GM18499 (cell line): Measurements from ENCODE around the gene TNFAIP8L2.
A peak's percentile ranks its signal among the peaks of the same experiment; 100 is the strongest.

Experiments
- ATAC-seq: cut with Tn5 transposase; IDR thresholded peaks from one replicate; pipeline ENCODE4 v1.9.1; 2021; ENCODE audit warnings: moderate number of reproducible peaks; ENCODE audit not compliant: insufficient read depth, unreplicated experiment

TNFAIP8L2 gene

DNA sequence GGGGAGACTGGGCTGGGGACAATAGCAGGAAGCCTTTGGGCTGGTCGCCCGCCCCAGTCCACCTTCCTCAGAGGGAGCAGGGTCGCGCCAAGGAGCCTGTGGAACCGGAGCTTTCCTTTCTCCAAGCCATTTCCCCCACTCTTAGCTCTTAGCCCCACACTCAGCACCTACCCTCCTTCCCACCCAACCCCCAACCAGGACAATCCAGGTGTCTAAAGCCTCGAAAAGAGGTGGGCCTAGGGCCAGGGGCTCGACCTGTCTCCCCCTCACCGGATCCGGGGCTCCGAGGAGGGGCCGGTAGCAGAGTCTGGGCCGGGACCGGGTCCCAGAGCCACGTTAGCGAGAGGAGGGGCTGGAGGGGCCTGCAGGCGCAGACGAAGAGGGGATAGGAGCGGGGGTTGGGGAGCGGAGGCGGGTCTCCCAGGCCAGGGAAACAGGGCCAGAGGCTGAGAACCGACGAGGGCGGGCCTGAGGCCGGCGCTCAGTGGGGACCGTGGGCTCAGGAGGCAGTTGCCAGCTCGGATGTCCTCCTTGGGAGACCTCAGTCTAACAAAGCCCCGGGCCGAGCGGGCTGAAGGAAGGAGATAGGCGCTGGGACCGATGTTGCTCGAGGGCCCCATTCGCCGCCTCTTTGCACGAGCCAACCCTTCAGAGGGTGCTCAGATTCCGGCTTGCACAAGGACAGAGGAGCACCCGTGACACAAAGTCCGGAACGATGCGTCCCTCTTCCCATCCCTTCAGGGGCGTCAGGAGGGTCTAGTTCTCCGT lies 11.0 kb upstream of the TNFAIP8L2 start:
- ATAC-seq, result no peak

DNA sequence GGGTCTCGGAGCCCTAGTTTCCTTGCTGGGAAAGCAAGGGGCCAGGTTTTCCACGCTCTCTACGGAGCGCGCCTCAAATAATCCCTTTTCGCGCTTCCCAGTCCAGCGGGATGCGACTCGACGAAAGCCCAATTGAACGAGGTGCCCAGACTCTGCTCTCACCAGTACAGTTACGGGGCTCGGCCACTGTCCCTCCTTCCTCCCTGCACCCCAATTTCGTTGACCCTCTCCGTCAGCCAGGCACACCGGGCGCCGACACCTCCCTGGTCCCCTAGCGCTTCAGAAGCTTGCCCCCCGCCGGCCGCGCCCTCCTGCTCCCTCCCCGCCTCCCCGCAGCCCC lies 10.4 kb upstream of the TNFAIP8L2 start:
- no peak for ATAC-seq

DNA sequence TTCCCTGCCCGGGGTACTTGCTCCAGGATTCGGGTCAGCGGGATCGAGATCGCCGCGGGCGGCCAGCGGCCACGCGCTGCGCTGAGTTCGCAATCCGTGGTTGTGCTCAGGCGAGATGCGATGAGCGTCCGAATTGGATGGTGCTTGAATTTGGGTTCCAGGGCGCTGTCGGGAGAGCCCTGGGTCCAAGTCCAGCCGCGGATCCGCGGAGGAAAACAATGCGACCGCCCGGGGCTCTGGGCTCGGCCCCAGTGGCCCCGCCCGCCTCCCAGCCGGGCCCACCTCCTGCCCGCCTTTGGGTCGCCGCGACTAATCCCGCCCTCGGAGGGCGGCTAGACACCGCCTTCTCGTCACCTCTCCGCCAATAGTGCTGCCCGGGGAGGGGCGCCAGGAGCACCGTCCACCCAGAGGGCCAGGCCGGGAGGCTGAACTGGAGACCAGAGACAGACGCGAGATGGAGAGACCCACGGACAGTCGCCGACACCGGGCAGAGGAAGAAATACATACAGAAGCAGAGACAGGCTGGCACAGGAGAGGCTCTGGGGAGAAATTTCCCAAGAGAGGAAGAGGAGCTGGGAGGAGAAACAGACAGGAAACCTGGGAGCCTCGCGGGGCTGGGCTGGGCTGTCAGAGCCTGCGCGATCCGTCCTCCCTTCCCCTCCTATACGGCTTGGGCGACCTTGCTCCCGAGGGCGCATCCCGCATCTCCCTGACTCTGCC lies 9.9 kb upstream of the TNFAIP8L2 start, which contains the start of gene SEMA6C:
TSS of gene SEMA6C (minus strand) at position 220 of the 720 bp plus-strand sequence. CDS start 4,010 bp downstream, outside the sequence.
- peak; percentile 68 for ATAC-seq

DNA sequence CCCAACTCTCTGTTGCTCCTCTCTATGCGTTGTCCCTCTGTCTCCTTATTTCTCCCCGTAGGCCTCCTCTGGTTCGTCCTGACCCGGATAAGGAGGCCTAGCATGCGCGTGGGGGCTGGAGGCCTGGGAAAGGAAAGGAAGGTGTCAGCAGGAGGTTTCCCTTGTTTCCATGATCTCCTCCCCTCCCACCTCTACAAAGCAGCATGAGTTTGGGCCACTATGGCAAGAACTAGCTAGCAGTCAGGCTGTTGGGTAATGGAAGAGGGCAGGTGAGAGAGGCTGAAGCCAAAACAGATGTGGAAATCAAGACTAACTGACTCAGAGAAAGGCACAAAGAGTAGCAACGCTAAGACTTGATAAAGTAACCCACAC lies 9.3 kb upstream of the TNFAIP8L2 start:
- ATAC-seq, result no peak

DNA sequence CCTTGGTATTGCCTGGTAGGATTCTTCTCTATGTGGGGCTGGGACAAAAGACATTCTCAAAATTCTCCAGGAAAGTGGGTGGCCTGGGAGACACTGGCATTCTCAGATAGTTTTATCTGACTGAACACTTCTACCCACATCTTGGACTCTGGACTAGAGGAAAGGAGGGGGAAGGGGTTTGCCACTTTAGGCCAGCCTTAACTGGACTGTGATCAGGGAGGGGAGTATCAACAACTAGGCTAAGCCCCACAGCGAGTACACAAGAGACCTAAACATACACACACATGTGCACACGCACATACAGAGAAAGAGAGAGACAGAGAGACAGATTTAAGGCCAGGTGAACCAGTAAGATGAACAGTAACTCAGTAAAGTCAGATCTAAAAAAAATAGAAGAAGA lies 8.8 kb upstream of the TNFAIP8L2 start:
- no peak for ATAC-seq

DNA sequence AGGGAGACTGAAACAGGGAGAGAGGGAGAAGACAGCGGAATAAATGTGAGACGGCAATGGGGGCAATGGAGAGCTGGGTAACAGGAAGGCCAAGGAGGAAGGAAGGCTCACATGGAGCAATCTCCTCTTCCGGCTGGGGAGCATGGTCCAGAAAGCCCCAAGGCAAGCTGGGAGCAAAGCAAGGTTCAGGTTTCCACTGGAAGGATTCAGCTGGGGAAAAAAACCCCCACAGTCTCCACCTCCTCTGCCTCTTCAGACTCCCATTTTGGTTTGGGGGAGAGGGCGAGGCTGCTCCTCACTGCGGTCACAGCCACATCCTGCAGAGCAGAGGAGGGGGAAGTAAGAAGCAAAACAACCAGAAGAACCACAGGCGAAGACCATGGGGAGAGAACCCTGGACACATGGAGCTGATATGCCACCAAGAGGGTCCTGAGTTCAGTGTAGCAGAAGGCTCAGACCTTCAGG lies 650 bp downstream of the TNFAIP8L2 start:
- no peak for ATAC-seq

DNA sequence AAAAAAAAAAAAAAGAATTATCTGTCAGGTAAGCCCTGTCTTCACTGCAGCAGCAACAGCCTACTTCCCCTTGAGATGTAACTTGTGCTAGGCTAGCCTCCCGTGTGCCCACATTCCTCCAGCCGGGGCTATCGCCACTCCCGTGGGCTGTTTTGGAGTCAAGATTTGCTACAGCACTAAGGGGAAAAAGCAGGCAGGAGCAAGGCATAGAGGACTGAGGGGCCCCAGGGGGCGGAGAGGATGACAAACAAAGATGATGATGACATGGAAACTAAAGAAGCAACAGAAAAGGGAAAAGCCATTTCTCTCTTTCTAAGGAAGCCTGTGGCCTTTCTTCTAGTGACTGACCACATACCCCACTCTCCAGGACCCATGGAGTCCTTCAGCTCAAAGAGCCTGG lies 1.9 kb downstream of the TNFAIP8L2 start:
- no peak for ATAC-seq

DNA sequence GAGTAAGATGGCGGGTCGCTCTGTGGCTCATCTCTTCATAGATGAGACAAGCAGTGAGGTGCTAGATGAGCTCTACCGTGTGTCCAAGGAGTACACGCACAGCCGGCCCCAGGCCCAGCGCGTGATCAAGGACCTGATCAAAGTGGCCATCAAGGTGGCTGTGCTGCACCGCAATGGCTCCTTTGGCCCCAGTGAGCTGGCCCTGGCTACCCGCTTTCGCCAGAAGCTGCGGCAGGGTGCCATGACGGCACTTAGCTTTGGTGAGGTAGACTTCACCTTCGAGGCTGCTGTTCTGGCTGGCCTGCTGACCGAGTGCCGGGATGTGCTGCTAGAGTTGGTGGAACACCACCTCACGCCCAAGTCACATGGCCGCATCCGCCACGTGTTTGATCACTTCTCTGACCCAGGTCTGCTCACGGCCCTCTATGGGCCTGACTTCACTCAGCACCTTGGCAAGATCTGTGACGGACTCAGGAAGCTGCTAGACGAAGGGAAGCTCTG lies 2.4 kb downstream of the TNFAIP8L2 start:
- no peak for ATAC-seq

DNA sequence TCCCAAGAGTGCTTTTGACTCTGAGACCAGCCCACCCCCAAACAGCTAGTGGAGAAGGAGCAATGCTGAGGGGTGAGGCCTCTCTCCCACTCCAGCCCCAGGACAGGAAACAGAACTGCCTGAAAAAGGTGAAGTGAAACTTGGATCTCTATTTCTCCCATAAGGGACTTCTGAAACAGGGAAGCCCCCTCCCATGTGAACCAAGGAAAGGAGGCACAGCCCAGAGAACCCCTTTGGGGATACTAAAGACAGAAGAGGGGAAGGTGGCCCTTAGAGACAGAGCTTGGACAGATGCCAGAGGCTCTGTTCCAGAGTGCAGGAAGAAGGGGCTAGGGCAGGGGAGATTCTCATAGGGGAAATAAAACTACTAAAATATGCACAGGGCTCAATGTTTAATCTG lies 2.9 kb downstream of the TNFAIP8L2 start:
- ATAC-seq, result no peak

DNA sequence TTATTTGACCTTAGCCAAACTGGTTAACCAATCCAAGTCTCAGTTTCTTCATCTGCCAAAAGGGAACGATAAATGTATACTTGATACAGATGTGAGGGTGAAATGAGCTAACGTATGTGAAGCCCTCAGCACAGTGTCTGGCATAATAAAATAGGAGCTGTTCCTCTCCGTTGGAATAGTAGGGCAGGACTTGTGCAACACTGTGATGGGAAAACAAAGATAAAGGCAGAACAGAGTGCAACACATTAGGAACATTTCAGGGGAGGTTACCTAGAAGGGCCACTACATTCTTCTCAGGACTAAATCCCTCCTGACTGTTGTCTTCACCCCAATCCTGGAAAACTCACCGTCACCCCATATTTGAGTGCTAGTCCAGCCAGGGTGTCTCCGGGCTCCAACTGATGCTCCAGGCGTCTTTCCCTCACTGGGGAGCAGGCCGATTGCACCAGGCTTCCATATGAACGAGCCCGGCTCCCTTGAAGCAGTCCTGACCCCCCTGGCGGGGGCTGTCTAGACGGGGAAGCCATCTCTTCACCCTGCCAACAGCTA lies 8.4 kb downstream of the TNFAIP8L2 start:
- no peak for ATAC-seq

DNA sequence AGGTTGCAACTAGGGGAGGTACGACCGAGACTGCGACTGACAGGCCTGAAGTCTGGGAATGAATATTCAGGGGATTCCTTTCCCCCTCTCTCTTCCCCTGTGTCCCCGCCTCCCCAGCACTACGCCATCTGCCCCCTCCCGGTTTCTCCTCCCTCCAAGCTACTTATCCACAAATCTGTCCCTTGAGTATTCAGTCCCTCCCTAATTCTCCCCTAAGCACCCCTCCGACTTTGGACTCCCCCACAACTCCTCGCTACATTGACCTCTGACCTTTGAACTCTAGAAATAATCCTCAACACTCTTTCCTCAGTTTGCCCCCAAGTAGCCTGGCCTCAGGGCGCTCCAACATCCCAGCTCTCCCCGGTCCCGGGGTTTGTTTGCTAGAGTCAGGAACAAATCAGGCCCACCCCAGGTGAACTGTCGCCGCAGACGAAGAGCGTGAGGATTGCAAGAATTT lies 8.9 kb downstream of the TNFAIP8L2 start:
- ATAC-seq, result no peak

DNA sequence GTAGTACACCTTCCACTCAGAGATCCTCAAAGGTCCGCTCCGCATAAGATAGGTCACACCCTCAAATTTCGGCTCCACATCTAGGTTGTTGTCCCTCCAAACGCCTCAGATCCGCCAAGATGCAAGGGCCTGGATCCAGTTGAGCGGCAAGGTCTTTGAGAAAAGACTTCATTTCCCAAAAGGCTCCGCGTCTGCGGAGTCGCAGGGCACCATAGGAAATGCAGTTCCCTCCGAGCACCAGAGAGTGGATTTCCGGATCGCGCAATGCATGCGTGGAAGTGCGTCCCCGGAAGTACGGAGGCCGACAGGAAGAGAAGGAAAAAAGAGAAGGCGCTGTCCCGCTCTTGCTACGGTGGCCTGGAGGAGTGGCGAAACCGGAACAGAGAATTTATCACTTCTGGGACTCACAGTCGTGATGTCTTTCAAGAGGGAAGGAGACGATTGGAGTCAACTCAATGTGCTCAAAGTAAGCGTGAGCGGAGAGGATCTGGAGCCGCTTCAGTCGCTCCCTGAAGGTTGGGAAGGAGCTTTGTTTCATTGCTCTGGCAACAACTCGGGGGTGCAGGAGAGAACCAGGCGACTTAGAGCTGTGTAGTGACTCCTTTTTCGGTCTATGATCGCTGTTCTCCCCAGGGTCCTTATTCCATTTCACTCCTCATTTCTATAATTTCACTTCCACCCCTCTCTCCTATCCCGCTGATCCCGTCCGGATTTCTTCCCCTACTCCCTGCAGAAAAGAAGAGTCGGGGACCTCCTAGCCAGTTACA lies 9.5 kb downstream of the TNFAIP8L2 start, which contains the start of the genes LYSMD1 and SCNM1:
TSS of gene LYSMD1 (minus strand) at position 165 of the 767 bp plus-strand sequence. CDS start 644 bp downstream, outside the sequence.
TSS of gene SCNM1 (plus strand) at position 407 of the 767 bp plus-strand sequence. CDS start at position 416, 9 bp downstream.
- peak; percentile 79 for ATAC-seq

DNA sequence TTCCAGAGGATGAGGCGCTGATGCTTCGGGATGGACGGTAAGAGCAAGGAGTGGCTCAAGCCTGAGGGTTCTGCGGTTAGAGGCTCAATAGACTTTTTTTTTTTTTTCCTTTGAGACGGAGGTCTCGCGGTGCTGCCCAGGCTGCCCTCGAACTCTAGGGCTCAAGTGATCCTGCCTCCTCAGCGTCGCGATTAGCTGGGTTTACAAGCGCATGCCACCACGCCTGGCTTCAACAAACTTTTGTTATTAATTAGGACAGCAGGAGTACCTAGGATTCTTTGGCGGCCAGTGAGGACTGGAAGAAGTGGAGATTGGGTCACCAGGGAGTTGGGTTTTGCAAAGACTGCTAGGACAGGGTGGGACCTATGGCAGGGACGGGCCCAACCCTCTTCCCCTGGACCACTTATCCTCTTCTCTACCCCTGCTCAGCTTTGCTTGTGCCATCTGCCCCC lies 10.1 kb downstream of the TNFAIP8L2 start:
- no peak for ATAC-seq

DNA sequence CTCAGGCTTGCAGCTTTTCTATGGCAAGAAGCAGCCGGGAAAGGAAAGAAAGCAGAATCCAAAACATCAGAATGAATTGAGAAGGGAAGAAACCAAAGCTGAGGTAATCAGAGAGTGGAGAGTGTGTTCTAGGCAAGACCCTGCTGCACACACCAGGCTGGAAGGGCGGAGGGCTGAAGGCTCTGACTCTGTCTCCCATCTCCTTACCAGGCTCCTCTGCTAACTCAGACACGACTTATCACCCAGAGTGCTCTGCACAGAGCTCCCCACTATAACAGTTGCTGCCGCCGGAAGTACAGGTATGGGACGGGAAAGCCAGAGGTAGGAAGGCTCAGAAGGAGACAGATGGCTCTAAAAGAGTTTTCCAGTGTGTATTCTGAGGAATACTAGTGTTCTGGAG lies 10.7 kb downstream of the TNFAIP8L2 start:
- no peak for ATAC-seq

DNA sequence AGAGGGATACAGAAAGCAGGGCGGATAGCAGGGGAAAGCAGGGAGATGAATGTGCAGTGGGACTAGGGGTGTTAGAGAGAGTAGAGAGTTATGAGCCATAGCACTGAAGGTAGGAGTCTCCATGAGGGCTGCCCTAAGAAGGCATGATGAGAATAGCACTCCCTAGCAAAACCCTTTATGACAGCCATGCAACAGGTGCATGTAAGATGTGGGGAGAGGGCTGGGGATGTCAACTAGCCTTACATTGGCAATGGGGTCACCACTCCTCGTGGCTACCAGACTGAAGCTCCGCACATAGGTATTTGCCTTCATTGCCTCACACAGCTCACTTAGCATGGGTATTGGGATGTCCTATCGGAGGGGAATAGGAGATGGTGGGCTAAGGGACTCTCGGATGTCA lies 14.7 kb downstream of the TNFAIP8L2 start:
- ATAC-seq, result no peak

DNA sequence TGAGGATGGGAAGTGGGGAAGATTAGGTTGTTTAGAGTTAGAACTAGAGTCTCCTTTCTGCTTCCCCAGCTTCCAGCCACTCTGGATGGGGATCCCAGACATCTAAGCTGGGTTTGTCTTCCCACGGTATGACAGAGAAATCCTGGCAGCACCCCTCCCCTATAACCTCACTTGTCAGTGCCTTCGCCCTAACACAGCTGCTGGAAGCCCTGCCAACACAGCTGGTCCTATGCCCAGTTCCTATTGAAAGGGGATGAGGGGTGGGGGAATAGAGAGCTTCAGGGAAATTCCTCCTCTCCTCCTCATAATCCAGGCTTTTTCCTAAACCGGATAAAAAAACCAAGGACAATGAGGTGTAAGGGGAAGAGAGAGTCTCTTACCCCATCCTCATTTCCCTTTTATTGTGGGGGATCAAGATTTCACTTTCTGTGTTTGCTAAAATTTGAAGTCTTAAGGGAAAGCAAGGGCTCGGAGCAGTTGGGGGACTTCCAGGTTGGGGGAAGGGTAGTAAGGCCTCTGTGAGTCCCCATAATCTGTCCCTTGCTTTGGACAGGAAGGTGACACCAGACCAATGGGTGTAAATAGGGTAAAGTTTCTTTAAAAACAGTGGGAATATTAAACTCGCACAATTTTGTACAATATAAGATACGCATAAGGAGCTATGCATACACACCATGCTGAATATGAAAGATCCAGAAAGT lies 18.7 kb downstream of the TNFAIP8L2 start:
- ATAC-seq, result no peak

DNA sequence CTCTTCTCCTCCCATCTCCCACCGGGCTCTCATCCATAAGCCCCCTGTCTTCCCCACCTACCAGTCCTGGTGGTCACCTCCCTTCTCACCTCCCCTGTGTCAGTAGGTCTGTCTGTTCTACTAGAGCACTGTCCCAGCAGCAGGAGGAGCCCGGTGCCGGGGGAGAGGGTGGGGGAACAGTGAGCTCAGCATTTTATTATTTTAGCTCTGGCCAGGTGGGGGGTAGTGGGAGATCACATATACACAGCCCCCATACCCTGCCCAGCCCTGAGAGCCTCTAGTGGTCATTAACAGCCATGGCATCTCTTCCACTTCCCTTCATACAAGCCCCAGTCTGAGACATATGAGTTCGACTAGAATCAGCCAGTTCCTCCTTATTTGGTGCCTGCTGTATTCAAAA lies 19.4 kb downstream of the TNFAIP8L2 start, which contains the start of gene TMOD4:
TSS of gene TMOD4 (minus strand) at position 119 of the 400 bp plus-strand sequence. CDS start 1,106 bp downstream, outside the sequence.
- ATAC-seq, result no peak

DNA sequence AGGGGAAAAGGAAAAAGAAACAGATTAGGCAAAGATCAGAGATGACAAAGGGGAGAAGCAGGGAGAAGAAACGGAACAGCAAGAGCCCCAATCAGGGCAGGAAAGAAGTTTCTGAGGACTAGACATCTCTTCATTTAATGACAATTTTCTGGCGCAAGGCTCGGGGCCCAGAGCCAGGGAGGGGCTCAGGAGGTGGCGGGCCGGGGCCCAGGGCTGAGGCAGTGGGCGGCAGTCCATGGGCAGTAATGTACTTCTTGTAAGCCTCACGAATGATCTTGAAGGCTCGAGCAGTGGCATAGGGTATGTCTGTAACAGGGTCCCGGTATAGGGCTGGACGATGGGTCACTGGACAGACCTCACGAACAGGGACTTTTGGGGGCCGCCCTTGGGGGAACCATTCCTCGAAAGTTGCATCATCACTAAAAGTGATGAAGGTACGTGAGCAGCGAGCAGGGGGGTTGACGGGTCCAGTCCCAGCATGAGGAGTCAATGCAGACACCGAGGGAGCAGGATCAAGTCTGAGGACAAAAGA lies 20.1 kb downstream of the TNFAIP8L2 start:
- ATAC-seq, result no peak

DNA sequence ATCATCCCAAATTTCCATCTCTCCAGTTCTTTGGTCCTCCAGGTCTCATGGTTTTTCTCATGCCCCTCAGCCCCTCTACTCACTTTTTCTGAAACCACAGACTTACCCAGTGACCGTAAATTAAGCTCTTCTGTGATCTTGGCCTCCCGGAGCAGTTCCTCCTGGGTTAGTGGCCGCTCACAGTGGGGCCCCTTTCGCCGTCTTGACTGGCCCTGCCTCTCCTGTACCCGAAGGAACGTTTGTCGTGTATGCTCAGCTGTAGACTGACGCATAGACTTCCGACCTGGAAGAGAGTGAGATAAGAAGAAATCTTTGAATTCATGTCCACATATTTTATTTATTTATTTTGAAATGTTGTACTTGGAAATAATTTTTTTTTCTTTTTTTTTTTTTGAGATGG lies 27.8 kb downstream of the TNFAIP8L2 start:
- no peak for ATAC-seq
